ENCODE measurements around the gene PPIF. TPM values are rescaled to one million over a fixed set of nuclear protein-coding genes. Genes with fewer than 3 reads are reported as not detected.
A peak's percentile ranks its signal among the peaks of the same experiment; 100 is the strongest.
"Not testable (repeated sequence)": the region's sequence is repeated elsewhere in the genome, so short reads cannot be mapped to it uniquely, and the experiment has no call there.

Gene PPIF
- total and polyA plus RNA-seq, 2 of the 4 experiments (the other 2 are of a cell fraction): 29.2 to 130 TPM

GRCh38 chr10:79336739-79337138, 10.5 kb upstream of the PPIF start:
- ChIA-PET POLR2A (ENCODE audit: unreplicated experiment) (no interaction called here), CTCF (interaction anchor here (0.6 kb wide), 1 partner anchor 429 kb away, joined by 7 read pairs; no protein-coding TSS in a partner anchor)
- Histone ChIP-seq H4K20me1 (ENCODE audit: insufficient read depth, low read length) (no peaks in the 10 kb centered on the region), H4K8ac (ENCODE audit: low read depth in 2 of 2, low read length in 2 of 2) (peak overlapping the region in 1 of 2 experiments; percentile 37; a peak in 1 of 4 replicates), H3K56ac (ENCODE audit: extremely low read depth, insufficient read depth, low read length) (no peak overlapping the region), H2BK15ac (ENCODE audit: low read depth, low read length) (peak overlapping the region; percentile 52; the same call in 2 of the 3 replicates), H2BK20ac (ENCODE audit: low read depth, low read length) (peak overlapping the region; percentile 59), H3K9me1 (ENCODE audit: insufficient read depth, low read length) (peaks cover 10% of the 10 kb centered on the region; the same call in 1 of the 2 replicates), H3K27ac (ENCODE audit: insufficient read depth, low read length) (no peak overlapping the region), H3K4me1 (ENCODE audit: control insufficient read depth, insufficient read depth, low read length) (peaks cover 5% of the 10 kb centered on the region; the same call in 1 of the 2 replicates), H3K4ac (ENCODE audit: low read depth, low read length) (peak overlapping the region; percentile 98; the same call in 1 of the 2 replicates), H3K9me3 (ENCODE audit: control insufficient read depth, insufficient read depth, low read length) (no peaks in the 10 kb centered on the region), H2BK5ac (ENCODE audit: low read depth, low read length, poor library complexity, severe bottlenecking) (no peak overlapping the region), H3K27me3 (ENCODE audit: control insufficient read depth, insufficient read depth, low read length) (no peaks in the 10 kb centered on the region), H4K91ac (ENCODE audit: insufficient read depth, low read depth, low read length) (peak overlapping the region; percentile 38; the same call in 1 of the 2 replicates), H3K4me3 (ENCODE audit: insufficient read depth, low read depth, low read length) (no peak overlapping the region), H3K9ac (ENCODE audit: low read depth, low read length) (no peak overlapping the region), H3K18ac (ENCODE audit: low read depth, low read length) (peak overlapping the region; percentile 18; the same call in 1 of the 2 replicates), H3K36me3 (ENCODE audit: control insufficient read depth, insufficient read depth, low read length) (no peaks in the 10 kb centered on the region), H2BK120ac (ENCODE audit: low read depth, low read length) (peak overlapping the region; percentile 98), H2AFZ (replicated peaks; ENCODE audit: low read length, poor library complexity) (peak overlapping the region; percentile 71), H3K23ac (ENCODE audit: low read depth, low read length) (peak overlapping the region; percentile 65; the same call in 1 of the 2 replicates), H3K79me1 (ENCODE audit: low read depth in 1 of 2, low read length in 2 of 2) (no peaks in the 10 kb centered on the region; a peak in 1 of 4 replicates), H2AK9ac (replicated peaks; ENCODE audit: low read depth, low read length, poor library complexity) (peak overlapping the region; percentile 61), H3K4me2 (ENCODE audit: low read depth, low read length) (no peak overlapping the region), H4K5ac (ENCODE audit: low read depth, low read length) (no peak overlapping the region), H3K14ac (replicated peaks; ENCODE audit: low read depth, low read length) (peak overlapping the region; percentile 77; the same call in 1 of the 2 replicates), H2AK5ac (ENCODE audit: low read depth, low read length) (peak overlapping the region; percentile 92)
- intact Hi-C loops (cut with micrococcal nuclease): no loop called here
- in situ Hi-C loops (cut with MboI; ENCODE audit: low sequenced_read_pairs): no loop called here
- TF ChIP-seq CTCF (conservative IDR thresholded peaks at IDR 0.05; ENCODE audit: low read depth, low read length): no peak
- peak; percentile 21; the same call in 1 of the 2 replicates for TF ChIP-seq USF2 (IDR thresholded peaks at IDR 0.05; ENCODE audit: low read depth, low read length)
- dilution Hi-C loops (cut with HindIII; ENCODE audit: low sequenced_read_pairs, unreplicated experiment): no loop called here
- no TSS peak for BruUV-seq (replicated peaks)
- 0% methylated on average over 1 of the region's 7 CpGs; no CpG with 5 or more reads in 1 of the 2 experiments for WGBS, 2 experiments (ENCODE audit: extremely low coverage in 2 of 2, insufficient read length in 1 of 2)
- ATAC-seq (ENCODE audit: low read depth): peak; percentile 42; the same call in 1 of the 2 replicates
- DNase-seq: no peak

- POLR2A ChIA-PET (ENCODE audit: unreplicated experiment); dilution Hi-C loops (cut with HindIII; ENCODE audit: low sequenced_read_pairs, unreplicated experiment); H3K79me1 ChIP-seq (ENCODE audit: low read depth in 1 of 2, low read length in 2 of 2); H3K4me3 ChIP-seq (ENCODE audit: insufficient read depth, low read depth, low read length); H3K27me3 ChIP-seq (ENCODE audit: control insufficient read depth, insufficient read depth, low read length); H3K4me1 ChIP-seq (ENCODE audit: control insufficient read depth, insufficient read depth, low read length); H3K14ac ChIP-seq (replicated peaks; ENCODE audit: low read depth, low read length); H3K23ac ChIP-seq (ENCODE audit: low read depth, low read length); H2AK9ac ChIP-seq (replicated peaks; ENCODE audit: low read depth, low read length, poor library complexity); H4K8ac ChIP-seq (ENCODE audit: low read depth in 2 of 2, low read length in 2 of 2); DNase-seq; H3K27ac ChIP-seq (ENCODE audit: insufficient read depth, low read length); H3K18ac ChIP-seq (ENCODE audit: low read depth, low read length); in situ Hi-C loops (cut with MboI; ENCODE audit: low sequenced_read_pairs); H4K91ac ChIP-seq (ENCODE audit: insufficient read depth, low read depth, low read length); ATAC-seq (ENCODE audit: low read depth); H2BK20ac ChIP-seq (ENCODE audit: low read depth, low read length); H4K20me1 ChIP-seq (ENCODE audit: insufficient read depth, low read length); H3K4me2 ChIP-seq (ENCODE audit: low read depth, low read length); H2BK15ac ChIP-seq (ENCODE audit: low read depth, low read length); intact Hi-C loops (cut with micrococcal nuclease); H3K56ac ChIP-seq (ENCODE audit: extremely low read depth, insufficient read depth, low read length); H2AK5ac ChIP-seq (ENCODE audit: low read depth, low read length); H3K9me3 ChIP-seq (ENCODE audit: control insufficient read depth, insufficient read depth, low read length); H3K36me3 ChIP-seq (ENCODE audit: control insufficient read depth, insufficient read depth, low read length); BruUV-seq (replicated peaks); H3K9ac ChIP-seq (ENCODE audit: low read depth, low read length); H4K5ac ChIP-seq (ENCODE audit: low read depth, low read length); CTCF ChIA-PET: not testable (repeated sequence)
- WGBS, 2 experiments (ENCODE audit: extremely low coverage in 2 of 2, insufficient read length in 1 of 2): 100% methylated on average over 1 of the region's 11 CpGs; no CpG with 5 or more reads in 1 of the 2 experiments
- peak overlapping the region; percentile 39 for H2AFZ ChIP-seq (replicated peaks; ENCODE audit: low read length, poor library complexity)
- peaks cover 12% of the 10 kb centered on the region; the same call in 1 of the 2 replicates for H3K9me1 ChIP-seq (ENCODE audit: insufficient read depth, low read length)
- H3K4ac ChIP-seq (ENCODE audit: low read depth, low read length): peak overlapping the region; percentile 29; the same call in 1 of the 2 replicates
- peak overlapping the region; percentile 10; the same call in 1 of the 2 replicates for H2BK120ac ChIP-seq (ENCODE audit: low read depth, low read length)
- peak overlapping the region; percentile 60 for H2BK5ac ChIP-seq (ENCODE audit: low read depth, low read length, poor library complexity, severe bottlenecking)
Measured at GRCh38 chr10:79337783-79338469, 9.3 kb upstream of the PPIF start.
